ENCODE data around the gene APLP1.
"Not testable (repeated sequence)": the region's sequence is repeated elsewhere in the genome, so short reads cannot be mapped to it uniquely, and the experiment has no call there.

The APLP1 gene

GRCh38 chr19:35908973-35909683 is 40.8 kb downstream of the APLP1 start:
- DNase-seq, result no peak

DNA sequence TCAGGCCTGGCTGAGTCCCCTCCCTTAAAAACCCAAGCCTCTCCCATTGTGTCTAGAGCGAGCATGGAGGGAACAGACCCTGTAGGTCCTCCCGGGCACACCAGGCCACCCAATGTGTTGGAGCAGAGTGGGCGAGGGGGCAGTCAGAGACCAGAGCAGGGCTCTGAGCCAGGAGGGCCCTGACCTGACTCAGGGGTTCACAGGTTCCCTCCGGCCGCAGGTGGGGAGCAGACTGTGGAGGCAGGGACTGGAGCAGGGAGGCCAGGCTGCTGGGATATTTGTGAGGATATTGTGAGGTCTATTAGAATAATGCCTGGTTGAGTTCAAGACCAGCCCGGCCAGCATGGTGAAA is 41.3 kb downstream of the APLP1 start:
- no peak for DNase-seq

- DNase-seq, result not testable (repeated sequence)
These were observed 42.0 kb downstream of the APLP1 start for GRCh38 chr19:35910355-35910754.

- no peak for DNase-seq
These were observed 42.8 kb downstream of the APLP1 start for GRCh38 chr19:35911173-35911572.

DNA sequence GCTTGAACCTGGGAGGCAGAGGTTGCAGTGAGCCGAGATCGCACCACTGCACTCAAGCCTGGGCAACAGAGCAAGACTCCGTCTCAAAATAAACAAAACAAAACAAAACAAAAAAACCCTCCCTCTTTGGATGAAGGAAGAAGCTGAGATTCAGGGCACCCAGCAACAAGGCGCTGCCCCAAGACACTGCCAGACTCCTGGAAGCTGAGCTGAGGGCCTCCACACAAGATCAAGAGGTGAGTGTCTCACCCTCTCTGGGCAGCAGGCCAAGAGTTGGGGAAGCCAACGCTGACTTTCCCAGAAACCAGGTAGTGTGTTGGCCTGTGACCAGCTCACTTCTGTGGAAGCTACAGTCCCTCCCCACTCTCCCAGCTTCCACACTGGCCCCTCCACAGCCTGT is 43.4 kb downstream of the APLP1 start:
- no peak for DNase-seq

GRCh38 chr19:35913589-35913988 is 45.2 kb downstream of the APLP1 start:
- no peak for DNase-seq

GRCh38 chr19:35915443-35915842 is 47.1 kb downstream of the APLP1 start:
- DNase-seq, result no peak

GRCh38 chr19:35919306-35919705 is 50.9 kb downstream of the APLP1 start:
- DNase-seq, result no peak

GRCh38 chr19:35921012-35921411 is 52.6 kb downstream of the APLP1 start:
- no peak for DNase-seq

- no peak for DNase-seq
These were observed 57.1 kb downstream of the APLP1 start for GRCh38 chr19:35925501-35925900.

- no peak for DNase-seq
These were observed 60.1 kb downstream of the APLP1 start for GRCh38 chr19:35928507-35928906.

Data from NCI-H446 treated with DMSO at 0.1 percent for 48 hours (cell line).